IMR-90 (cell line): Measurements from ENCODE around the gene LMLN. TPM values are rescaled to one million over a fixed set of nuclear protein-coding genes. Genes with fewer than 3 reads are reported as not detected.

Experiments
- ATAC-seq: fragments of 200-7000 bp; cut with Tn5 transposase; 2 replicates; pipeline ENCODE4 v1.9.1; 2020; ENCODE audit warnings: low read depth, mild to moderate bottlenecking, moderate library complexity
- BruUV-seq: library from RNA; stranded (reverse); fragments of 400-500 nt; replicated peaks from 2 replicates; lab custom pipeline; 2021; lab: Mats Ljungman, UMichigan
- CTCF ChIA-PET: fragments of 300-600 bp; formaldehyde crosslinking; extraction: SDS; loops from one replicate; lab custom pipeline; 2021; ENCODE audit warnings: antibody characterized with exemption; lab: Yijun Ruan, JAX
- POLR2A ChIA-PET: fragments of 300-600 bp; sonication (Branson Sonifier 250); formaldehyde crosslinking; loops from one replicate; lab custom pipeline; 2022; ENCODE audit warnings: antibody characterized with exemption; ENCODE audit not compliant: unreplicated experiment; lab: Charles Lee
- DNase-seq: peaks from one replicate; pipeline ENCODE4 v3.0.0; 2013
- H2AFZ ChIP-seq: replicated peaks from 2 replicates; pipeline ENCODE3; 2013; ENCODE audit warnings: low read length, mild to moderate bottlenecking; ENCODE audit not compliant: poor library complexity
- H2AK5ac ChIP-seq: 2 replicates; pipeline ENCODE4 v1.6.1; 2013; ENCODE audit warnings: low read depth, low read length, inconsistent platforms
- H2AK9ac ChIP-seq: replicated peaks from 2 replicates; pipeline ENCODE3; 2013; ENCODE audit warnings: mild to moderate bottlenecking, low read depth, low read length, moderate library complexity; ENCODE audit not compliant: poor library complexity
- H2BK120ac ChIP-seq: 2 replicates; pipeline ENCODE4 v1.6.1; 2013; ENCODE audit warnings: low read depth, low read length, inconsistent platforms
- H2BK15ac ChIP-seq: 3 replicates; pipeline ENCODE4 v1.6.1; 2013; ENCODE audit warnings: low read depth, low read length, inconsistent platforms
- H2BK20ac ChIP-seq: 2 replicates; pipeline ENCODE4 v1.6.1; 2013; ENCODE audit warnings: low read depth, mild to moderate bottlenecking, inconsistent platforms, low read length, moderate library complexity
- H2BK5ac ChIP-seq: 2 replicates; pipeline ENCODE4 v1.6.1; 2013; ENCODE audit warnings: mild to moderate bottlenecking, low read depth, low read length, inconsistent platforms; ENCODE audit not compliant: poor library complexity, severe bottlenecking
- H3K14ac ChIP-seq: replicated peaks from 2 replicates; pipeline ENCODE4 v1.6.1; 2013; ENCODE audit warnings: low read depth, low read length, inconsistent platforms
- H3K18ac ChIP-seq: 2 replicates; pipeline ENCODE4 v1.6.1; 2013; ENCODE audit warnings: low read depth, low read length, control low read depth
- H3K23ac ChIP-seq: 2 replicates; pipeline ENCODE4 v1.6.1; 2013; ENCODE audit warnings: low read depth, low read length, inconsistent platforms
- H3K27ac ChIP-seq: 2 replicates; pipeline ENCODE4 v1.5.1; 2013; ENCODE audit warnings: mild to moderate bottlenecking, control low read depth, low read length; ENCODE audit not compliant: insufficient read depth
- H3K27me3 ChIP-seq: 2 replicates; pipeline ENCODE4 v1.6.1; 2013; ENCODE audit warnings: low read length; ENCODE audit not compliant: control insufficient read depth, insufficient read depth
- H3K36me3 ChIP-seq: 2 replicates; pipeline ENCODE4 v1.6.1; 2013; ENCODE audit warnings: low read length, mixed read lengths; ENCODE audit not compliant: control insufficient read depth, insufficient read depth
- H3K4ac ChIP-seq: 2 replicates; pipeline ENCODE4 v1.6.1; 2013; ENCODE audit warnings: low read depth, low read length, inconsistent platforms
- H3K4me1 ChIP-seq: 2 replicates; pipeline ENCODE4 v1.6.1; 2013; ENCODE audit warnings: low read length, mixed read lengths; ENCODE audit not compliant: control insufficient read depth, insufficient read depth
- H3K4me2 ChIP-seq: 2 replicates; pipeline ENCODE4 v1.6.1; 2013; ENCODE audit warnings: low read depth, mild to moderate bottlenecking, control low read depth, low read length, moderate library complexity
- H3K4me3 ChIP-seq: 2 replicates; pipeline ENCODE4 v1.5.1; 2013; ENCODE audit warnings: low read depth, mild to moderate bottlenecking, control low read depth, low read length, moderate library complexity; ENCODE audit not compliant: insufficient read depth
- H3K56ac ChIP-seq: 2 replicates; pipeline ENCODE4 v1.6.1; 2013; ENCODE audit warnings: low read length, inconsistent platforms; ENCODE audit not compliant: insufficient read depth; ENCODE audit errors: extremely low read depth
- H3K79me1 ChIP-seq, 2 experiments: 2 replicates each; pipeline ENCODE4 v1.6.1; 2013; ENCODE audit warnings: low read length in 2 of 2, inconsistent platforms in 1 of 2, low read depth in 1 of 2
- H3K9ac ChIP-seq: 2 replicates; pipeline ENCODE4 v1.6.1; 2013; ENCODE audit warnings: low read depth, low read length, control low read depth
- H3K9me1 ChIP-seq: 2 replicates; pipeline ENCODE4 v1.6.1; 2013; ENCODE audit warnings: low read length, inconsistent platforms; ENCODE audit not compliant: insufficient read depth
- H3K9me3 ChIP-seq: 2 replicates; pipeline ENCODE4 v1.6.1; 2013; ENCODE audit warnings: low read length; ENCODE audit not compliant: control insufficient read depth, insufficient read depth
- H4K20me1 ChIP-seq: 2 replicates; pipeline ENCODE4 v1.6.1; 2013; ENCODE audit warnings: low read length, inconsistent platforms; ENCODE audit not compliant: insufficient read depth
- H4K5ac ChIP-seq: 2 replicates; pipeline ENCODE4 v1.6.1; 2013; ENCODE audit warnings: mild to moderate bottlenecking, low read depth, low read length, control low read depth
- H4K8ac ChIP-seq, 2 experiments: 2 replicates each; pipeline ENCODE4 v1.6.1; 2013; ENCODE audit warnings: low read depth in 2 of 2, low read length in 2 of 2, control low read depth in 1 of 2, inconsistent platforms in 1 of 2
- H4K91ac ChIP-seq: 2 replicates; pipeline ENCODE4 v1.6.1; 2013; ENCODE audit warnings: low read depth, low read length, inconsistent platforms; ENCODE audit not compliant: insufficient read depth
- SMC3 ChIP-seq: fragments of 150-350 bp; IDR thresholded peaks from 2 replicates; pipeline ENCODE4 v1.6.1; 2016; ENCODE audit warnings: low read depth, mild to moderate bottlenecking, antibody characterized with exemption, low read length, moderate library complexity
- WGBS, 2 experiments: methylation state at CpG; one replicate each; pipeline versions ENCODE4 v1.1.5 to v1.1.7; 2013; ENCODE audit warnings: missing lambda C conversion rate in 2 of 2; ENCODE audit not compliant: insufficient read length in 1 of 2; ENCODE audit errors: extremely low coverage in 2 of 2; 5-methylcytosine and 5-hydroxymethylcytosine counted together
- dilution Hi-C: fragments of 300-500 bp; cut with HindIII; formaldehyde crosslinking; loops from one replicate; pipeline ENCODE4 v1.14.3; 2018; ENCODE audit warnings: low sequenced_read_pairs; ENCODE audit not compliant: unreplicated experiment
- in situ Hi-C: fragments of 300-500 bp; cut with MboI; formaldehyde crosslinking; loops from 3 replicates; pipeline ENCODE4 v1.14.3; 2019; ENCODE audit warnings: low sequenced_read_pairs, inconsistent platforms, mixed read lengths
- intact Hi-C: fragments of 100-400 bp; cut with micrococcal nuclease; formaldehyde crosslinking; loops from 2 replicates; pipeline ENCODE4 v1.10.0; 2022
- polyA plus RNA-seq, 3 experiments: library from polyadenylated mRNA; depleted of rRNA; stranded (reverse); fragments of >200 nt; gene quantifications; 2 replicates each; pipeline ENCODE4 v1.2.3, GENCODE V29; 2012; ENCODE audit warnings: low replicate concordance in 1 of 3
- total RNA-seq: library from RNA; depleted of rRNA; stranded (reverse); fragments of >200 nt; gene quantifications from 2 replicates; pipeline ENCODE4 v1.2.3, GENCODE V29; 2012

The LMLN gene
- total and polyA plus RNA-seq, 2 of the 4 experiments (the other 2 are of a cell fraction) = 3.3 to 3.9 TPM

DNA sequence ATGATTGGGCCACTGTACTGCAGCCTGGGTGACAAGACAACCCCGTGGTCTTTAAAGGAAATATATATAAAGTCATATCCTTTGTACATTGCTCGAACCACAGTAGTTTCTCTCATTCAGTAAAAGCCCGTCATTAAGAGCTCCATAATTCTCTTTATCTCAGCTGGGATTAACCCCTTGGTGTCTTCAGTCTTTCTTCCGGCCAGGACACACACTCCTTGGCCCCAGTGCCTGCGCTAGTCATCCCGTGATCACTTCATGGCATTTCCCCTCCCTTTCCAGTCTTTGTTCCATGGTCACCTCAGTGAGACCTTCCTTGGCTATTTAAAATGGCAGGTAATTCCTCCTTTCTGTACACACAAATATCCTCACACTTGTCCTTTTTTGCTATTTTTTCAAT, 6.7 kb upstream of the LMLN start:
- Histone ChIP-seq H3K9me3 (no peaks in the 10 kb centered on the region), H2BK20ac (no peak overlapping the region), H3K4me1 (0 out of 2 replicates have a peak, but pooled peaks cover 1% of the 10 kb centered on the region), H3K9ac (no peak overlapping the region), H3K27me3 (no peaks in the 10 kb centered on the region), H3K56ac (no peak overlapping the region), H4K91ac (no peak overlapping the region), H2AFZ (no peak overlapping the region), H3K27ac (no peak overlapping the region), H3K18ac (no peak overlapping the region), H2AK9ac (no peak overlapping the region), H3K9me1 (0 out of 2 replicates have a peak, but pooled peaks cover 3% of the 10 kb centered on the region), H2BK120ac (no peak overlapping the region), H3K79me1 (peaks cover 17 to 49% of the 10 kb centered on the region in 2 experiments), H4K5ac (no peak overlapping the region), H2BK5ac (no peak overlapping the region), H2BK15ac (no peak overlapping the region), H3K36me3 (peaks cover 38% of the 10 kb centered on the region), H2AK5ac (no peak overlapping the region), H3K4ac (no peak overlapping the region), H4K8ac (no peak overlapping the region), H4K20me1 (peaks cover 48% of the 10 kb centered on the region), H3K14ac (no peak overlapping the region), H3K23ac (no peak overlapping the region), H3K4me3 (no peak overlapping the region), H3K4me2 (no peak overlapping the region)
- no TSS peak for BruUV-seq
- WGBS, 2 experiments = 68% methylated on average over 4 of the region's 6 CpGs; no CpG with 5 or more reads in 1 of the 2 experiments
- no peak for TF ChIP-seq SMC3
- ATAC-seq = no peak
- POLR2A ChIA-PET = no interaction called here
- intact Hi-C loops = no loop called here
- no peak for DNase-seq
- in situ Hi-C loops = no loop called here
- CTCF ChIA-PET = no interaction called here
- dilution Hi-C loops = no loop called here
